Esophagus muscularis mucosa (tissue), 4 donors: ENCODE results near the gene SEC31A.

ENCODE experiments used
- EP300 ChIP-seq: sonication (generic); formaldehyde crosslinking; IDR thresholded peaks from one replicate; pipeline ENCODE4 v1.6.1; 2017; ENCODE audit warnings: antibody characterized with exemption
- POLR2A ChIP-seq: fragments of 450-650 bp; IDR thresholded peaks from one replicate; pipeline ENCODE4 v1.6.1; 2017; ENCODE audit warnings: antibody characterized with exemption, moderate library complexity, mild to moderate bottlenecking, low read depth
- POLR2AphosphoS5 ChIP-seq, 2 donors: sonication (generic); formaldehyde crosslinking; IDR thresholded peaks; one replicate each; pipeline ENCODE4 v1.6.1; 2017; ENCODE audit warnings: antibody characterized with exemption in 2 of 2
- TF ChIP-seq, protein P1 (sequence below), 3 experiments: fragments of 200-600 bp in 2 of 3; fragments of 450-650 bp in 1 of 3; sonication (generic) in 2 of 3; IDR thresholded peaks; one replicate each; pipeline ENCODE4 v1.5.1; 2017 to 2019; ENCODE audit warnings: antibody characterized with exemption in 3 of 3, mild to moderate bottlenecking in 2 of 3, moderate library complexity in 1 of 3

DNA sequence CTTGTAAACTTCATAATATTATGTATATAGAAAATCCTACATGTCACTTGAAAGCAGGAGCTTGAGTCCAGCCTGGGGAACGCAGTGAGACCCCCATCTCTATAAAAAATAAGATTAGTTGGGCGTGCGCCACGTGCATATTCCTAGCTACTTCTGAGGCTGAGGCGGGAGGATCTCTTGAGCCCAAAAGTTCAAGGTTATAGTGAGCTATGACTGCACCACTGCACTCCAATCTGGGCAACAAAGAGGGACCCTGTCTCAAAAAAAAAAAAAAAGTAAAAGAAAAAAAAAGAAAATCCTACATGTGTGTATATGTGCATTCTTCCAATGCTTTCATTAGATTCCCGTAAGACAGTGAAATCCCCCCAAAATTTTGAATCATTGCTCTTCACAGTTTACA, 1.7 kb downstream of the SEC31A start:
- TF ChIP-seq POLR2A = no peak
- no peak for TF ChIP-seq POLR2AphosphoS5 (IDR thresholded peaks at IDR 0.05)
- no peak for TF ChIP-seq EP300
- TF ChIP-seq, protein P1, sequence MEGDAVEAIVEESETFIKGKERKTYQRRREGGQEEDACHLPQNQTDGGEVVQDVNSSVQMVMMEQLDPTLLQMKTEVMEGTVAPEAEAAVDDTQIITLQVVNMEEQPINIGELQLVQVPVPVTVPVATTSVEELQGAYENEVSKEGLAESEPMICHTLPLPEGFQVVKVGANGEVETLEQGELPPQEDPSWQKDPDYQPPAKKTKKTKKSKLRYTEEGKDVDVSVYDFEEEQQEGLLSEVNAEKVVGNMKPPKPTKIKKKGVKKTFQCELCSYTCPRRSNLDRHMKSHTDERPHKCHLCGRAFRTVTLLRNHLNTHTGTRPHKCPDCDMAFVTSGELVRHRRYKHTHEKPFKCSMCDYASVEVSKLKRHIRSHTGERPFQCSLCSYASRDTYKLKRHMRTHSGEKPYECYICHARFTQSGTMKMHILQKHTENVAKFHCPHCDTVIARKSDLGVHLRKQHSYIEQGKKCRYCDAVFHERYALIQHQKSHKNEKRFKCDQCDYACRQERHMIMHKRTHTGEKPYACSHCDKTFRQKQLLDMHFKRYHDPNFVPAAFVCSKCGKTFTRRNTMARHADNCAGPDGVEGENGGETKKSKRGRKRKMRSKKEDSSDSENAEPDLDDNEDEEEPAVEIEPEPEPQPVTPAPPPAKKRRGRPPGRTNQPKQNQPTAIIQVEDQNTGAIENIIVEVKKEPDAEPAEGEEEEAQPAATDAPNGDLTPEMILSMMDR (IDR thresholded peaks at IDR 0.05) = no peak
